Thoracic aorta (tissue), 2 donors: ENCODE measurements around the gene DIP2C. TPM values are rescaled to one million over a fixed set of nuclear protein-coding genes. Genes with fewer than 3 reads are reported as not detected.

Experiments
- ATAC-seq: fragments of 150-250 bp; one replicate; pipeline ENCODE4 v1.8.0; 2017; ENCODE audit warnings: low read depth; ENCODE audit not compliant: insufficient number of reproducible peaks, low FRiP score
- DNase-seq: peaks from one replicate; pipeline ENCODE4 v3.0.0-alpha.2; 2020; ENCODE audit warnings: low spot score
- H3K27ac ChIP-seq, 2 donors: fragments of 200-600 bp; sonication (generic); 1 replicate in 1 of 2; 2 replicates in 1 of 2; pipeline ENCODE4 v1.5.1; 2016; ENCODE audit warnings: mild to moderate bottlenecking in 2 of 2, moderate library complexity in 2 of 2
- H3K27me3 ChIP-seq: fragments of 200-600 bp; sonication (generic); replicated peaks from 2 replicates; pipeline ENCODE4 v1.6.0; 2016; ENCODE audit warnings: mild to moderate bottlenecking; ENCODE audit not compliant: insufficient read depth
- H3K36me3 ChIP-seq: fragments of 200-600 bp; sonication (generic); one replicate; pipeline ENCODE4 v1.5.1; 2016
- H3K4me1 ChIP-seq, 2 donors: fragments of 200-600 bp; sonication (generic); 1 replicate in 1 of 2; 2 replicates in 1 of 2; pipeline versions ENCODE4 v1.5.1 to v1.6.0; 2016; ENCODE audit warnings: low read depth in 2 of 2, mild to moderate bottlenecking in 1 of 2; ENCODE audit not compliant: control insufficient read depth in 1 of 2
- H3K4me3 ChIP-seq: fragments of 200-600 bp; sonication (generic); 2 replicates; pipeline ENCODE4 v1.5.1; 2016; ENCODE audit warnings: mild to moderate bottlenecking
- H3K9me3 ChIP-seq: fragments of 200-600 bp; sonication (generic); 2 replicates; pipeline ENCODE4 v1.5.1; 2016
- CTCF ChIP-seq: fragments of 200-600 bp; sonication (generic); IDR thresholded peaks from one replicate; pipeline ENCODE4 v1.5.1; 2019; ENCODE audit warnings: antibody characterized with exemption
- total RNA-seq, 2 donors: library from RNA; depleted of rRNA; stranded (reverse); fragments of >200 nt; gene quantifications; one replicate each; pipeline versions ENCODE4 v1.1.0 to v1.2.3, GENCODE V29; 2016

The DIP2C gene
- total RNA-seq, 2 donors from 2014 or later = 36.8 to 44.0 TPM

GRCh38 chr10:375815-376505 is 313.5 kb downstream of the DIP2C start:
- Histone ChIP-seq H3K36me3 (no peaks in the 10 kb centered on the region), H3K9me3 (no peaks in the 10 kb centered on the region), H3K27ac (peak overlapping the region; percentile 56 to 84), H3K4me3 (no peak overlapping the region), H3K4me1 (peaks cover 14 to 54% of the 10 kb centered on the region in 2 donors), H3K27me3 (no peaks in the 10 kb centered on the region)
- ATAC-seq (no peak), DNase-seq (no peak)
- no peak for TF ChIP-seq CTCF

GRCh38 chr10:374354-374753 is 315.1 kb downstream of the DIP2C start:
- Histone ChIP-seq H3K4me3 (no peak overlapping the region), H3K27ac (peak overlapping the region; percentile 84), H3K36me3 (no peaks in the 10 kb centered on the region), H3K9me3 (no peaks in the 10 kb centered on the region), H3K4me1 (peaks cover 18 to 60% of the 10 kb centered on the region in 2 donors), H3K27me3 (no peaks in the 10 kb centered on the region)
- TF ChIP-seq CTCF = no peak
- ATAC-seq = no peak
- no peak for DNase-seq

- H3K27ac ChIP-seq = peak overlapping the region; percentile 84
- peak; percentile 36 for DNase-seq
- H3K27me3 ChIP-seq = no peaks in the 10 kb centered on the region
- TF ChIP-seq CTCF = no peak
- H3K4me3 ChIP-seq = peak overlapping the region; percentile 24
- H3K4me1 ChIP-seq = peaks cover 24 to 67% of the 10 kb centered on the region in 2 donors
- no peaks in the 10 kb centered on the region for H3K9me3 ChIP-seq
- H3K36me3 ChIP-seq = no peaks in the 10 kb centered on the region
- ATAC-seq = no peak
Measured at GRCh38 chr10:373526-374309, 315.8 kb downstream of the DIP2C start.

GRCh38 chr10:373015-373414 is 316.5 kb downstream of the DIP2C start:
- DNase-seq (no peak), ATAC-seq (no peak)
- Histone ChIP-seq H3K4me3 (peak overlapping the region; percentile 24), H3K9me3 (no peaks in the 10 kb centered on the region), H3K36me3 (no peaks in the 10 kb centered on the region), H3K27ac (peak overlapping the region; percentile 84), H3K27me3 (no peaks in the 10 kb centered on the region), H3K4me1 (peaks cover 30 to 73% of the 10 kb centered on the region in 2 donors)
- TF ChIP-seq CTCF = no peak

GRCh38 chr10:372566-372965 is 316.9 kb downstream of the DIP2C start:
- ATAC-seq (no peak), DNase-seq (no peak)
- peak overlapping the region; percentile 84 for H3K27ac ChIP-seq
- H3K36me3 ChIP-seq = no peaks in the 10 kb centered on the region
- H3K27me3 ChIP-seq = no peaks in the 10 kb centered on the region
- no peaks in the 10 kb centered on the region for H3K9me3 ChIP-seq
- peaks cover 30 to 73% of the 10 kb centered on the region in 2 donors for H3K4me1 ChIP-seq
- TF ChIP-seq CTCF = no peak
- no peak overlapping the region for H3K4me3 ChIP-seq
